GM23248 (cell line): ENCODE data around the gene STK25. TPM values are rescaled to one million over a fixed set of nuclear protein-coding genes. Genes with fewer than 3 reads are reported as not detected.

ENCODE experiments used
- DNase-seq: peaks from one replicate; pipeline ENCODE4 v3.0.0-alpha.2; 2015
- H2AFZ ChIP-seq: fragments of 200-600 bp; sonication (generic); 2 replicates; pipeline ENCODE4 v1.6.1; 2016; ENCODE audit warnings: antibody characterized with exemption
- H3F3A ChIP-seq: fragments of 200-600 bp; sonication (generic); 2 replicates; pipeline ENCODE4 v1.6.1; 2016; ENCODE audit warnings: mild to moderate bottlenecking, antibody characterized with exemption, mixed run types; ENCODE audit not compliant: insufficient read depth
- H3K27ac ChIP-seq: fragments of 200-600 bp; sonication (generic); 2 replicates; pipeline ENCODE4 v1.5.1; 2016; ENCODE audit warnings: mild to moderate bottlenecking
- H3K27me3 ChIP-seq: fragments of 200-600 bp; sonication (generic); replicated peaks from 2 replicates; pipeline ENCODE4 v1.6.1; 2016; ENCODE audit warnings: mild to moderate bottlenecking; ENCODE audit not compliant: insufficient read depth
- H3K36me3 ChIP-seq: fragments of 200-600 bp; sonication (generic); 2 replicates; pipeline ENCODE4 v1.6.1; 2016; ENCODE audit warnings: low read depth, mild to moderate bottlenecking
- H3K4me1 ChIP-seq: fragments of 200-600 bp; sonication (generic); 2 replicates; pipeline ENCODE4 v1.6.1; 2016; ENCODE audit warnings: mild to moderate bottlenecking; ENCODE audit not compliant: insufficient read depth
- H3K4me2 ChIP-seq: fragments of 200-600 bp; sonication (generic); one replicate; pipeline ENCODE4 v1.6.1; 2016; ENCODE audit warnings: mild to moderate bottlenecking; ENCODE audit not compliant: unreplicated experiment
- H3K4me3 ChIP-seq: fragments of 200-600 bp; sonication (generic); 2 replicates; pipeline ENCODE4 v1.5.1; 2016; ENCODE audit warnings: mild to moderate bottlenecking
- H3K79me2 ChIP-seq: fragments of 200-600 bp; sonication (generic); 2 replicates; pipeline ENCODE4 v1.6.1; 2016; ENCODE audit warnings: mild to moderate bottlenecking; ENCODE audit not compliant: insufficient read depth
- H3K9ac ChIP-seq: fragments of 200-600 bp; sonication (generic); 2 replicates; pipeline ENCODE4 v1.6.1; 2016; ENCODE audit warnings: mild to moderate bottlenecking
- H3K9me2 ChIP-seq: fragments of 200-600 bp; sonication (generic); 2 replicates; pipeline ENCODE4 v1.6.1; 2016; ENCODE audit warnings: mixed run types, mild to moderate bottlenecking, moderate library complexity; ENCODE audit not compliant: insufficient read depth
- H3K9me3 ChIP-seq: fragments of 200-600 bp; sonication (generic); one replicate; pipeline ENCODE4 v1.6.1; 2017; ENCODE audit warnings: low read depth
- H4K20me1 ChIP-seq: fragments of 200-600 bp; sonication (generic); 2 replicates; pipeline ENCODE4 v1.6.0; 2016; ENCODE audit not compliant: insufficient read depth
- EZH2 ChIP-seq: fragments of 200-600 bp; sonication (generic); IDR thresholded peaks from 2 replicates; pipeline ENCODE4 v1.6.1; 2018; ENCODE audit warnings: antibody characterized with exemption, mild to moderate bottlenecking; ENCODE audit not compliant: insufficient read depth, poor library complexity, severe bottlenecking
- EZH2phosphoT487 ChIP-seq: fragments of 200-600 bp; sonication (generic); IDR thresholded peaks from 2 replicates; pipeline ENCODE4 v1.6.1; 2018; ENCODE audit warnings: antibody characterized with exemption, moderate library complexity, mild to moderate bottlenecking, low read depth; ENCODE audit not compliant: insufficient read depth
- WGBS, 2 experiments: methylation state at CpG; one replicate each; pipeline ENCODE4 v1.1.6; 2015 to 2017; ENCODE audit warnings: low lambda C conversion rate in 2 of 2, low coverage in 1 of 2; ENCODE audit errors: missing lambda C conversion rate in 2 of 2; 5-methylcytosine and 5-hydroxymethylcytosine counted together
- in situ Hi-C: fragments of 300-500 bp; cut with MboI; formaldehyde crosslinking; loops from 2 replicates; pipeline ENCODE4 v1.15.0; 2020
- polyA plus RNA-seq: library from polyadenylated mRNA; unstranded; fragments of >200 nt; fragmentation: Nextera tagmentation; extraction: Ambion mirVana; gene quantifications from 2 replicates; pipeline ENCODE4 v1.2.1, GENCODE V29; 2016
- total RNA-seq: library from RNA; depleted of rRNA; stranded (reverse); fragments of >200 nt; shearing (Covaris generic); gene quantifications from 2 replicates; pipeline ENCODE4 v1.2.3, GENCODE V29; 2014

The STK25 gene
- total and polyA plus RNA-seq, 2 experiments from 2014 or later: 120 to 239 TPM

DNA sequence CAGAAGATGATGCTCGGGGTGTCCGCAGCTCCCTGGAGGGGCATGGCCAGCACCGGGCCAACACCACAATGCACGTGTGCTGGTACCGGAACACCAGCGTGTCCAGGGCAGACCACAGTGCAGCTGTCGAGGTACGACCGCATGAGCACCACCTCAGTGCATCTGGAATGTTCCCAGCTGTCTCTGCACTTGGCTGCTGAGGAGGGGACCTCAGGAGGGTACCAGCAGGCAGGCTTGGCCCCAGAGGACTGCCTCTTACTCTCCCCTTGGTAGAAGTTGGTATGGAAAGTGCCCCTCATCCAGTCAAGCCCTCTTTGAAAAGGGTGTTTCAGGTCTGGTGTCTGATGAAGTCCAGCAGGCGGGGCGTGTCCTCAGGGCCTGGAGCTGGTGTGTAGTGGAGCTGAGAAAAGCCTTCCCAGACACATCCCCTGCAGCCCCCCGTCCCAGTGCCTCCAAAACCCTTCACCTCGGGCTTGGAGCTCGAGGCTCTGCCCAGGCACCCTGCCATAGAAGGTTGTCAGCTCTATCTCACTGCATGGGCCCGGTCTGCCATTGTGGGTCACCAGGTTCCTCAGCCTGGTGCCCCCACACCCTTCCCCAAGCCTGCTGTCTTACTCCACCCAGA, 16.7 kb downstream of the STK25 start:
- H3K4me3 ChIP-seq: no peak overlapping the region
- WGBS, 2 experiments: 71 to 73% methylated on average over 15 of the region's 15 CpGs
- H3K27me3 ChIP-seq: no peaks in the 10 kb centered on the region
- no peaks in the 10 kb centered on the region for H4K20me1 ChIP-seq
- H3K36me3 ChIP-seq: no peaks in the 10 kb centered on the region; the same call in 1 of the 2 replicates
- H3F3A ChIP-seq: no peaks in the 10 kb centered on the region
- TF ChIP-seq EZH2: no peak
- TF ChIP-seq EZH2phosphoT487: no peak
- in situ Hi-C loops: no loop called here
- no peak overlapping the region for H2AFZ ChIP-seq
- H3K9me3 ChIP-seq: no peaks in the 10 kb centered on the region
- no peak overlapping the region for H3K27ac ChIP-seq
- H3K9me2 ChIP-seq: no peaks in the 10 kb centered on the region
- H3K79me2 ChIP-seq: no peaks in the 10 kb centered on the region
- H3K9ac ChIP-seq: no peak overlapping the region
- no peak overlapping the region for H3K4me2 ChIP-seq
- DNase-seq: no peak
- H3K4me1 ChIP-seq: no peaks in the 10 kb centered on the region

- H2AFZ ChIP-seq: no peak overlapping the region
- no peaks in the 10 kb centered on the region for H3K9me2 ChIP-seq
- TF ChIP-seq EZH2: no peak
- no peak for TF ChIP-seq EZH2phosphoT487
- in situ Hi-C loops: no loop called here
- no peaks in the 10 kb centered on the region for H3K9me3 ChIP-seq
- H4K20me1 ChIP-seq: no peaks in the 10 kb centered on the region
- H3K27me3 ChIP-seq: no peaks in the 10 kb centered on the region
- no peak for DNase-seq
- no peak overlapping the region for H3K4me3 ChIP-seq
- 82% methylated on average over 16 of the region's 16 CpGs for WGBS, 2 experiments
- no peaks in the 10 kb centered on the region for H3K79me2 ChIP-seq
- no peak overlapping the region for H3K4me2 ChIP-seq
- H3K36me3 ChIP-seq: no peaks in the 10 kb centered on the region; the same call in 1 of the 2 replicates
- H3K4me1 ChIP-seq: no peaks in the 10 kb centered on the region
- H3K9ac ChIP-seq: no peak overlapping the region
- H3K27ac ChIP-seq: no peak overlapping the region
- H3F3A ChIP-seq: no peaks in the 10 kb centered on the region
Measured at GRCh38 chr2:241490825-241491506, 17.4 kb downstream of the STK25 start.

GRCh38 chr2:241489733-241490680, 18.4 kb downstream of the STK25 start:
- Histone ChIP-seq H3F3A (no peaks in the 10 kb centered on the region), H4K20me1 (no peaks in the 10 kb centered on the region), H3K27me3 (no peaks in the 10 kb centered on the region), H3K36me3 (no peaks in the 10 kb centered on the region; the same call in 1 of the 2 replicates), H3K9ac (no peak overlapping the region), H3K4me2 (no peak overlapping the region), H2AFZ (no peak overlapping the region), H3K79me2 (no peaks in the 10 kb centered on the region), H3K4me3 (no peak overlapping the region), H3K9me2 (no peaks in the 10 kb centered on the region), H3K27ac (no peak overlapping the region), H3K9me3 (no peaks in the 10 kb centered on the region), H3K4me1 (no peaks in the 10 kb centered on the region)
- WGBS, 2 experiments: 82 to 87% methylated on average over 13 to 15 of the region's 15 CpGs
- no peak for TF ChIP-seq EZH2phosphoT487
- no peak for TF ChIP-seq EZH2
- in situ Hi-C loops: no loop called here
- DNase-seq: peak; percentile 28

- Histone ChIP-seq H3F3A (no peaks in the 10 kb centered on the region), H3K36me3 (no peaks in the 10 kb centered on the region), H3K9ac (no peak overlapping the region), H3K9me3 (no peaks in the 10 kb centered on the region), H3K27ac (no peak overlapping the region), H3K9me2 (no peaks in the 10 kb centered on the region), H3K4me2 (no peak overlapping the region), H3K4me3 (no peak overlapping the region), H2AFZ (no peak overlapping the region), H3K4me1 (no peaks in the 10 kb centered on the region), H4K20me1 (no peaks in the 10 kb centered on the region), H3K27me3 (no peaks in the 10 kb centered on the region), H3K79me2 (no peaks in the 10 kb centered on the region)
- no peak for DNase-seq
- in situ Hi-C loops: no loop called here
- 85 to 87% methylated on average over 3 of the region's 3 CpGs for WGBS, 2 experiments
- TF ChIP-seq EZH2 (no peak), EZH2phosphoT487 (no peak)
Measured at GRCh38 chr2:241489088-241489487, 19.3 kb downstream of the STK25 start.
